ENCODE results near the gene PLA2G4D.

DNA sequence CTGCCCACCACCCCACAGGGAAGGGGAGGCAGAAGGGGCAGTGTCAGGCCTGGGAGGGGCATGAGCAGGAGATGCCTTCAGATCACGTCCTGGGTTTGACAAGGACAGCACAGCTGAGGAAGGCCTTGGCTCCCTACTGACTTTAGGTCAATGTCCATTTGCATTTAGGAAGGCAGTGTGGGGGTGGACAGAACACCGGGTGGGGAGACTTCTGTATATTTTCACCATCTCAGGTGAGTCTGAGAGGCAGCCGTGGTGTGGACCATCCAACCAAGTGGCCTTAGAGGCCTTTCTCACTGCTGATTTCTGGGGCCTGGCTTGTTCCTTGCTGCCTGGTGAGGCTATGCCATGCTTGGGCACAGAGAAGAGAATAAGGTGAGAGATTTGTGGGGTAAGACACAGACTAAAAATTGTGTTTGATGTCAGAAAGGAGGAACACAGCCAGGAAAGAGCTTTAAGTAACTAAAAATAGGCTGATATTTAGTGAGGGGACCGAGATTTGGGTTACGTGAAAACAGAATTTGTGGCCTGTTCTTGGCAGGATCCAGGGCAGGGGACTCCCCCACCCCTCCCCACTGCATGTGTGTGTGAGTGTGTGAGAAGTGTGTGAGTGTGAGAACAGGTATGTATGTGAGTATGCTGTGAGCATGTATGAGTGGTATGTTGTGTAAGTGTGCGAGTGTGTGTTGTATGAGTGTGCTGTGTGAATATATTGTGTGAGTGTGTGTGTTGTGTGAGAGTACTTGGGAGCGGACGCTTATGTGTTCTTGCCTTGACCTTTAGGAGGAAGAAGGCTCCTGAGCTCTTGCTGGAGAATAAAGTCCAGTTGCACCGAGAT, 61.8 kb downstream of the PLA2G4D start:
- TF ChIP-seq CTCF (IDR thresholded peaks at IDR 0.05), result no peak
- TF ChIP-seq POLR2A (IDR thresholded peaks at IDR 0.05), result no peak
